Gastroesophageal sphincter (tissue), 4 donors: Measurements from ENCODE around the gene PXT1. TPM values are rescaled to one million over a fixed set of nuclear protein-coding genes. Genes with fewer than 3 reads are reported as not detected.

Source experiments
- ATAC-seq: fragments of 150-250 bp; one replicate; pipeline ENCODE4 v1.9.1; 2016; ENCODE audit warnings: mild to moderate bottlenecking, moderate library complexity
- H3K27ac ChIP-seq, 4 donors: fragments of 200-600 bp; sonication (generic) in 3 of 4; 1 replicate in 3 of 4; 2 replicates in 1 of 4; pipeline ENCODE4 v1.5.1; 2016 to 2019
- H3K27me3 ChIP-seq: fragments of 200-600 bp; sonication (generic); one replicate; pipeline ENCODE4 v1.5.1; 2019
- H3K36me3 ChIP-seq, 2 donors: fragments of 200-600 bp; sonication (generic); one replicate each; pipeline ENCODE4 v1.5.1; 2019; ENCODE audit warnings: control low read depth in 1 of 2
- H3K4me1 ChIP-seq, 3 donors: fragments of 200-600 bp; sonication (generic); 1 replicate in 2 of 3; 2 replicates in 1 of 3; pipeline ENCODE4 v1.5.1; 2016 to 2019; ENCODE audit warnings: control low read depth in 2 of 3
- H3K4me3 ChIP-seq, 2 donors: fragments of 200-600 bp; sonication (generic); one replicate each; pipeline ENCODE4 v1.5.1; 2019; ENCODE audit warnings: mild to moderate bottlenecking in 1 of 2, moderate library complexity in 1 of 2
- H3K9me3 ChIP-seq, 3 donors: fragments of 200-600 bp; sonication (generic); one replicate each; pipeline ENCODE4 v1.5.1; 2017 to 2019; ENCODE audit warnings: control low read depth in 2 of 3
- EP300 ChIP-seq: sonication (generic); formaldehyde crosslinking; IDR thresholded peaks from one replicate; pipeline ENCODE4 v1.6.1; 2017; ENCODE audit warnings: antibody characterized with exemption, mild to moderate bottlenecking
- POLR2A ChIP-seq, 2 donors: fragments of 450-650 bp; IDR thresholded peaks; one replicate each; pipeline ENCODE4 v1.6.1; 2017; ENCODE audit warnings: antibody characterized with exemption in 2 of 2, mild to moderate bottlenecking in 2 of 2, moderate library complexity in 1 of 2
- POLR2AphosphoS5 ChIP-seq: sonication (generic); formaldehyde crosslinking; IDR thresholded peaks from one replicate; pipeline ENCODE4 v1.6.1; 2017; ENCODE audit warnings: antibody characterized with exemption
- WGBS, 2 donors: methylation state at CpG; one replicate each; pipeline ENCODE4 v1.1.5; 2018; ENCODE audit warnings: low coverage in 1 of 2; 5-methylcytosine and 5-hydroxymethylcytosine counted together
- total RNA-seq, 4 donors: library from RNA; depleted of rRNA; stranded (reverse); fragments of >200 nt; gene quantifications; one replicate each; pipeline ENCODE4 v1.1.0, GENCODE V29; 2016
- TF ChIP-seq, protein P1 (sequence below), 4 experiments: fragments of 200-600 bp in 2 of 4; fragments of 450-650 bp in 2 of 4; sonication (generic) in 1 of 4; IDR thresholded peaks; one replicate each; pipeline ENCODE4 v1.5.1; 2017 to 2019; ENCODE audit warnings: antibody characterized with exemption in 4 of 4, mild to moderate bottlenecking in 2 of 4, moderate library complexity in 2 of 4

The PXT1 gene
- total RNA-seq, 4 donors from 2014 or later = 2.0 TPM; not detected in 3

DNA sequence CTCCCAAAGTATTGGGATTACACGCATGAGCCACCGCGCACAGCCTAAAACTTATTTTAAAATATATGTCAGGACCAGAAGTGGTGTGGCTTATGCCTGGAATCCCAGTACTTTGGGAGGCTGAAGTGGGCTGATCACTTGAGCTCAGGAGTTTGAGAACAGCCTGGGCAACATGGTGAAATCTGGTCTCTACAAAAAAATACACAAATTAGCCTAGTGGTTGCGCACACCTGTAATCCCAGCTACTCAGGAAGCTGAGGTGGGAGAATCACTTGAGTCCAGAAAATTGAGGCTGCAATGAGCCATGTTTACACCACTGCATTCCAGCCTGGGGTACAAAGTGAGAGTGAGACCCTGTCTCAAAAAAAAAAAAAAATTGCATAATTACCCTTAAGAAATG, 13.7 kb downstream of the PXT1 start:
- H3K27me3 ChIP-seq = no peaks in the 10 kb centered on the region
- WGBS, 2 donors = 20 to 96% methylated on average over 1 to 4 of the region's 4 CpGs
- TF ChIP-seq POLR2AphosphoS5 = no peak
- no peak for TF ChIP-seq POLR2A (IDR thresholded peaks at IDR 0.05)
- TF ChIP-seq, protein P1, sequence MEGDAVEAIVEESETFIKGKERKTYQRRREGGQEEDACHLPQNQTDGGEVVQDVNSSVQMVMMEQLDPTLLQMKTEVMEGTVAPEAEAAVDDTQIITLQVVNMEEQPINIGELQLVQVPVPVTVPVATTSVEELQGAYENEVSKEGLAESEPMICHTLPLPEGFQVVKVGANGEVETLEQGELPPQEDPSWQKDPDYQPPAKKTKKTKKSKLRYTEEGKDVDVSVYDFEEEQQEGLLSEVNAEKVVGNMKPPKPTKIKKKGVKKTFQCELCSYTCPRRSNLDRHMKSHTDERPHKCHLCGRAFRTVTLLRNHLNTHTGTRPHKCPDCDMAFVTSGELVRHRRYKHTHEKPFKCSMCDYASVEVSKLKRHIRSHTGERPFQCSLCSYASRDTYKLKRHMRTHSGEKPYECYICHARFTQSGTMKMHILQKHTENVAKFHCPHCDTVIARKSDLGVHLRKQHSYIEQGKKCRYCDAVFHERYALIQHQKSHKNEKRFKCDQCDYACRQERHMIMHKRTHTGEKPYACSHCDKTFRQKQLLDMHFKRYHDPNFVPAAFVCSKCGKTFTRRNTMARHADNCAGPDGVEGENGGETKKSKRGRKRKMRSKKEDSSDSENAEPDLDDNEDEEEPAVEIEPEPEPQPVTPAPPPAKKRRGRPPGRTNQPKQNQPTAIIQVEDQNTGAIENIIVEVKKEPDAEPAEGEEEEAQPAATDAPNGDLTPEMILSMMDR (IDR thresholded peaks at IDR 0.05) = peak in 2 of 4 experiments; percentile 37 to 40
- no peak for TF ChIP-seq EP300
- H3K36me3 ChIP-seq = no peaks in the 10 kb centered on the region
- no peak for ATAC-seq
- H3K27ac ChIP-seq = no peak overlapping the region
- peaks cover 0 to 1% (median 0%) of the 10 kb centered on the region in 3 donors for H3K4me1 ChIP-seq
- H3K9me3 ChIP-seq = no peaks in the 10 kb centered on the region
- no peak overlapping the region for H3K4me3 ChIP-seq

DNA sequence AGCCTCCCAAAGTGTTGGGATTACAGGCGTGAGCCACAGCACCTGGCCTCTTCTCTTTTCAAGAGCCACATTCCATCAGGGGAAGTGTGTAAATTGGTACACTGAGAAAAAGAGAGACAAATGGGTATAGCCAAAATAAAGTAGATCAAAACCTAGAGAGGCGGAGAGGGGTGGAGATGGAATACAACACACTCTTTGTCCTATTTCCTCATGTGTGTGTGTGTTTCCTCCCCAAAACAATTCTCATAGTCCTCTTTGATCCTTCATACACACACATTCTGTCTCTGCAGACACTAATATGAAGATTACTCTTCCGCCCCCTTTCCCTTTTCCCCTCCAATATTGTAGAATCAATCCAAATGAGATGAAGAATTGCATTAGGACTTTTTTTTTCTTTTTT, 16.0 kb downstream of the PXT1 start:
- Histone ChIP-seq H3K4me1 (peaks cover 0 to 16% (median 0%) of the 10 kb centered on the region in 3 donors), H3K27ac (no peak overlapping the region), H3K27me3 (no peaks in the 10 kb centered on the region), H3K36me3 (no peaks in the 10 kb centered on the region), H3K4me3 (no peak overlapping the region), H3K9me3 (no peaks in the 10 kb centered on the region)
- TF ChIP-seq, protein P1 (IDR thresholded peaks at IDR 0.05) = no peak
- TF ChIP-seq POLR2A (IDR thresholded peaks at IDR 0.05) (no peak), EP300 (no peak), POLR2AphosphoS5 (no peak)
- no peak for ATAC-seq
- 83 to 86% methylated on average over 2 to 3 of the region's 3 CpGs for WGBS, 2 donors

DNA sequence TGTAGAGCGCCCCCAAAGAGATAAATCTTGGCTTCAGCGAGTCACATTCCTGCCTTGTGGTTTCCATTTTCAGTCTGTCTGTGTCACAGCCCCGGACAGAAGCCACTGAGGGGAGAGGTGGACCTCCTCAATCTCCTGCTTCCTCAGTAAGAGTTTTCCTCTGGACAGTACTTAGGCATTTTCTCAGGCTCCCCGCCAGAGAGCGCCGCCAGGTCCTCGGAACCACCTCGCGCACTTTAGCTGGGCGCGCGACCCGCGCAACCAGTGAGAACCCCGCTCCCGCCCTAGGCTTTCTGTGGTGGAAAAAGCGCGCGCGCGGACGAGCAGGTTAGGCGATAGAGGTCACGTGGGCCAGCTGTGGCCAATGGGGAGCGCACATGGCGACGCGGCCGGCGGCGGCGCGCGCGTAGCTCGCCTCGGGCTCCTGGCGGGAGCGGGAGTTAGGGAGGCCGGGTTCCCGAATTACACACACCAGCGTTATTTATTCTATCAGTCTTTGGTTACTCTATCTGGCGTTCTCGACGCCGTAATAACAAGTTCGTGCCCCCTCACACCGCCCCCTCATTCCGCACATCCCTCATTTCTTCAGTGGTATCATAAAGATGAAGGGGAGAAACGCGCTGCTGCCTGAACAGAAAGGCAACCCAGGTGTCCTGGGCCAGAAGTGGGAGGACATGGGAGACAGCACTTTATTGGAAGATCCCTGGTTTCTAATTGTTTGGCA, 19.4 kb downstream of the PXT1 start:
- ATAC-seq = peak; percentile 99
- H3K4me1 ChIP-seq = peaks cover 0 to 16% (median 0%) of the 10 kb centered on the region in 3 donors
- no peaks in the 10 kb centered on the region for H3K27me3 ChIP-seq
- TF ChIP-seq EP300 (no peak), POLR2AphosphoS5 (peak; percentile 83), POLR2A (IDR thresholded peaks at IDR 0.05) (peak; percentile 55 to 69)
- TF ChIP-seq, protein P1 (IDR thresholded peaks at IDR 0.05) = peak; percentile 20 to 81 (median 66)
- 2 to 4% methylated on average over 8 to 11 of the region's 51 CpGs for WGBS, 2 donors
- no peaks in the 10 kb centered on the region for H3K36me3 ChIP-seq
- no peaks in the 10 kb centered on the region for H3K9me3 ChIP-seq
- H3K4me3 ChIP-seq = peak overlapping the region; percentile 52 to 61
- H3K27ac ChIP-seq = peak overlapping the region; percentile 83 to 90 (median 88)

DNA sequence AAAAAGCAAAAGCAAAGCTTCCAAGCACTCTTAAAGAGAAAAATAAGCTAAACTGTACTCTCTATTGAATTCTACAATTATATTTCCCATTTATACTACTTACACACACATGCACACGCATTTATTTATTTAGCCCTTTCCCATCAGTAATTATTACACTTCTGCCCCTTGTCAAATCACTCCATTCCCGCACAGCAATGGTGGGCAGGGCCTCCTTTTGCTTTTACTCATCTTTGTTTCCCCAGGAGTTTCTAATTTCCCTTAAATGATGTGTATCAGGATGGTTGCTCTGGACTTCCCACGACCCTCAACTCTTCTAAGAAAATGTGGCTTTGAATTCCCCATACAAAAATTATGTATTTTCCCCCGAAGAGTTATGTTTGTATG, 19.9 kb downstream of the PXT1 start:
- TF ChIP-seq POLR2AphosphoS5 = no peak
- no peak for TF ChIP-seq POLR2A (IDR thresholded peaks at IDR 0.05)
- TF ChIP-seq, protein P1 (IDR thresholded peaks at IDR 0.05) = no peak
- TF ChIP-seq EP300 = no peak
- no peaks in the 10 kb centered on the region for H3K27me3 ChIP-seq
- peak overlapping the region; percentile 70 to 90 (median 86) for H3K27ac ChIP-seq
- H3K9me3 ChIP-seq = no peaks in the 10 kb centered on the region
- H3K4me1 ChIP-seq = peaks cover 0 to 16% (median 0%) of the 10 kb centered on the region in 3 donors
- no peak for ATAC-seq
- no peaks in the 10 kb centered on the region for H3K36me3 ChIP-seq
- WGBS, 2 donors = 1 to 4% methylated on average over 4 of the region's 4 CpGs
- H3K4me3 ChIP-seq = peak overlapping the region; percentile 52 to 61

DNA sequence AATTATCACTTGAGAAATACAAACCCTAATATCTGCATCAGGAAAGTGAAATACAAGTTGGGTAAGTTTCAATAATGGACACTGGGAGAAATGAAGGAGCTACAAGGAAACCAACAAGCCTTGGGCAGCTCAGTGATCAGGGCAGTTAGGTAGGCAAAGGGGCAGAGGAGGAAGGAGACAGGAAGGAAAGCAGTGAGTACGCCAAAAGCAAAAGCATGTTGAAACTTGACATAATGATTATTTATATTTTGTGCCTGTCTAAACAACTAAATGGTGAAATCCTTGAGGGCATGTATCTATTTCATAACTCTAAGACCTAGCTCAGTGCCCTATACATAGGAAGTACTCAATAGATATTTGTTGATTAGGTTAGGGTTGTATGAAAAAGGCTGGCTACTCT, 23.3 kb downstream of the PXT1 start:
- H3K4me1 ChIP-seq = peaks cover 0 to 16% (median 0%) of the 10 kb centered on the region in 3 donors
- no peaks in the 10 kb centered on the region for H3K9me3 ChIP-seq
- no peak for ATAC-seq
- no peaks in the 10 kb centered on the region for H3K27me3 ChIP-seq
- H3K4me3 ChIP-seq = no peak overlapping the region
- WGBS, 2 donors = 73 to 88% methylated on average over 1 of the region's 1 CpG
- no peak overlapping the region for H3K27ac ChIP-seq
- H3K36me3 ChIP-seq = no peaks in the 10 kb centered on the region
- TF ChIP-seq EP300 (no peak), POLR2A (IDR thresholded peaks at IDR 0.05) (no peak), POLR2AphosphoS5 (no peak)
- TF ChIP-seq, protein P1 (IDR thresholded peaks at IDR 0.05) = no peak
